Activated gamma-delta T cell treated with Interleukin-2 at 50 U/mL for 16 hours (primary cell): Measurements from ENCODE around the gene PTER.

ENCODE experiments used
- DNase-seq: peaks from one replicate; pipeline ENCODE4 v3.0.0-alpha.2; 2020

PTER gene

DNA sequence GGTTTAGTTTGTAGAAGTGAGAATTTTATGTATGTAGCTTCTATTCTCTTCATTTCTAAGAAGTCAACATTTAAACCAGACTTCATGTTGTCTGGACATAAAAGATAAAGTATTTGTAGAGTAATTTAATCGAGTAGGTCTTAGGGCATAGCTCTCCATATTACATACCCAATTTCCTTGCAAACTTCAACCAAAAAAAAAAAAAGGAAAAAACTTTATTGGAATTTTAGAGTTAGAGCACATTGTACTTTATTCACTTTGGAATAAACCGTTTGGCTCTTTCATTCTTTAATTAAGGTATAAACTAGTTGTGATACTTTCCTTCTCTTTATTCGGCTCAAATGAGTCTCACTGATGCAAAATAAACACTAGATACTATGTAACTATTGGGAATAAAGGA, 36.0 kb downstream of the PTER start:
- no peak for DNase-seq

DNA sequence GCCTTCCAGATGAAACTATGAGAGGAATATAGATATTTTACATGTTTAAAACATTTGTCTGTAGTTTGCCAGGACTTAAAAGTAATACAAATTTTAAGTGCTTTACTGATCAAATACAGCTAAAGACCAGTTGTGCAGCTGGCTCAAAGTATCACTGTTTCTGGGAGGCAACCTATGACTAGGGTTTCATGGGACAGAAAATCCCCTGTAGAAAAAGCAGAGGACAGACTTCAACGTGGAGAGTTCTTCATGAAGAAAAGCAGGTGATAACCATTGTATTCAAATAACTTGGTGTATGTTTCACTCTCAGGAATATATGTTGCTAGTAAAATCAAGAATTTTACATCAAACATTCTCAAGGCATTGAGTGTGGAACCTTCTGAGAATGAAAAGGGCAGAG, 40.9 kb downstream of the PTER start:
- DNase-seq: no peak

GRCh38 chr10:16478801-16479200, 42.0 kb downstream of the PTER start:
- DNase-seq: no peak

DNA sequence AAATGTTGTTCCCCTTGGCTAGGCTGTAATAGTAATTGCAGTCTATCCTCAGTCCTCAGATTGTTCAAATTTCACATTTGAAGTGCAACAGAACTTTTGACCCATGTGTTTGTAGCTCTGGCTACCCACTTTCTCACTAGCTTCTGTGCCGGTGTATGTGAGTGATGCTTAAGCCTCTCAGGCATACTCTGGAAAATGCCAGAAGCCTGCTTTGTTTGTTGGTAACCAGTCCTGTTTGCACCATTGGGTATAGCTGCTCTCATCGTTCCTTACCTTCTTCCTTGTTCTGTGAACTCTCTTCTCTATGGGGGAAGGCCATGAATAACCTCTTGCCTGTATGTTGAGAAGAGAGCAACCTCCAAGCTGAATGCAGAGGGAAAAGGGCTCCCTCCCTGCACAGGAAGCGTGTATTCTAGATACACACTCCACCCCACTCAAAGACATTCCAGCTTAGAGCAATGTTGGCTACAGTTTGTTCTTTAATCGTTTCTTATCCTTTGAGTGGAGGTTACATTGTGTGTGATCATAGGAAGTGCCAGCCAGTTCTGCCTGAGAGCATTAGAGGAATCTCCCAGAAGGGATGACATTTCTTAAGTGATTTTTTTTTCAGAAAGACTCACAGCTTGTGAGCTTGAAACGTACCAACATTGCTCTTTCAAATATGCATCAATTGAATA, 44.4 kb downstream of the PTER start:
- no peak for DNase-seq

DNA sequence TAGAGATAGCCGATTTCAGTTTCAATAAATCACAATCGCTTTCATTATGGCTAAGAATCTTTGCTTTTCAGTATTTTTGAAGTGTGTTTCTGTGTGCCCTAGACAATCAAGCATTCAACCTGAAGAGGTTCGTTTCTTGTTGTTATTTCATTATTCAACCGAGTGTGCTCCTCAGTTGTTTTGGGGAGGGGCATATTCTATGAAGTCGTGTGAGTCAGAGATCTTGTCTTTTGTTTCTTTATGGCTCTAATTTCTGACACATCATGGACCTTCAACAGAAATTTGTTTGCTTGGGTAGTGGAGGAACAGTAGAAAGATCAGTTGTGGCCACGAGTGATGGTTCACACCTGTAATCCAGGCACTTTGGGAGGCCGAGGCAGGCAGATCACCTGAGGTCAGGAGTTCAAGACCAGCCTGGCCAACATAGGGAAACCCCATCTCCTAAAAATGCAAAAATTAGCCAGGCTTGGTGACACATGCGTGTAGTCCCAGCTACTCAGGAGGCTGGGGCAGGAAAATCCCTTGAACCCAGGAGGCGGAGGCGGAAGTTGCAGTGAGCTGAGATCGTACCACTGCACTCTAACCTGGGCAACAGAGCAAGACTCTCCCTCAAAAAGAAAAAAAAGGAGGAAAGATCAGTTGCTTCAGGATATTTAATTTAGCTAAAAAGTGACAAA, 46.6 kb downstream of the PTER start:
- no peak for DNase-seq

DNA sequence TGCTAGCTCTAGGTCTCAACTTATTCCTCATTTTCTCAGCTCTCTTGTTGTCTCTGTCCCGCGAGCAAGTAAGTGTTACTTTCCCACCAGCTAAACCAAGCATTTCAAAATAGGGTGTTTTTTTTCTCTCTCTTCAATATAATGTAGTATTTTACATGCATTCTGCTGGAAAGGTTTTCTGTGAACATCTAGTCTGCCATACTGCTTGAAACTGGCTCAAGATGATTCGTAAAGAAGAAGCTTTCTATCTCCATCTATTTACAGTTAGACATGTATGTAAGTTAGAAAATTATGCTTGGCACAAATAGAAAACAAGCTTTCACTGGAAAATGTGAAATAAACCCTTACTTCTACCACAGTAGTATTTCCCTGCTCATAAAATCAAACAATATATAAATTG, 53.7 kb downstream of the PTER start:
- DNase-seq: no peak

DNA sequence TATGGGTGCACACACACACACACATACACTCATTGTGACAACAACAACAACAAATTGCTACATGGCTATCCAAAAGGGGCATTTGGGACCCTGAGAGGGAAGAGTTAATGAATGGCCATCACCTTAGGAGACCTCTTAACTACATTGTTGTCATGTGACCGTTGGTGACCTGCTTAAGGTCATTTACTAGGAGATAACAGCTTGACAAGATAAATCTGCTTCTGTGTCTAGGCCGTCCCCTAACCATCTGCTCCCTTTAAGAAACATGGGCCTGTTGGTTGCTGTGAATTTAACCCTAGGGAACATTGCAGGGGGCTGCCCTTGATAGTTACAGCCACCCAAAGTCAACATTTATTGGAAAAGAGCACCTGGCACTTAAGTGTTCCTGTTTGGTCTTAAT, 55.1 kb downstream of the PTER start:
- no peak for DNase-seq

GRCh38 chr10:16493884-16494536, 57.2 kb downstream of the PTER start:
- DNase-seq: no peak

DNA sequence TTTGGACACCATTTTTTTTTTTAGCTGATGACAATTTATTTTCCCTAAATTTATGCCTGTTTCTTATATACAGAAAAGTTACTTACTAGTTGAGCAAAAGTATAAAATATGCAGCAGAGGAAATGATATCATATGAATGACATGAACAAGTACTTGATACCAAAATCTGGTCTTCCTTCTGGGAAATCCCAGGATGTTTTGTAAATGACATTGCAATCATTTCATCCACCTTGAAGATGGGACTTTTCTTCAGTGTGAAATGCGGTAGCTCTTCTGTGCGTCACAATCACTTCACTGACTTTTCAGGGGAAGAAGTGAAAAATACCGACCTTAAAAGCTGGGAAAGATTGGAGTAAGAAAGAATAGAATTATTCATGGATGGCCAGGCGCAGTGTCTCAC, 61.1 kb downstream of the PTER start:
- DNase-seq: no peak

DNA sequence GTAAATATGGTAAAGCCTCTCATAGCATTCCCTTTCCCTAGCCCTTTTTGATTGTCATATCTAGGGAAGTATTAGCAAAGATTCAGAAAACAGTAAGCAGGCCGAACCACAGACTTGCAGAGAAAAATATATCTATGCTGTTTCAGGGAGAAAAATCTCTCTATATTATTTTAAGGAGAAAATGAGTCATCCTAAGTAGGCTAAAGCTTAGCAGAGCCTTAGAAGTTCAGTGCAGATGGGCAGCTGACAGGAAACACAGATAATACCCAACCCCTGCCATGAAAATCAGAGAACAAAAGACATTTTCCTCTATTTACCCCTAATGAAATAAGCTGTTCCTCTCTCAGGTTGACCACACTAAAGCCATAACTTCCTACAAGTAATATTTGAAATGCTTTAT, 68.4 kb downstream of the PTER start:
- DNase-seq: no peak

DNA sequence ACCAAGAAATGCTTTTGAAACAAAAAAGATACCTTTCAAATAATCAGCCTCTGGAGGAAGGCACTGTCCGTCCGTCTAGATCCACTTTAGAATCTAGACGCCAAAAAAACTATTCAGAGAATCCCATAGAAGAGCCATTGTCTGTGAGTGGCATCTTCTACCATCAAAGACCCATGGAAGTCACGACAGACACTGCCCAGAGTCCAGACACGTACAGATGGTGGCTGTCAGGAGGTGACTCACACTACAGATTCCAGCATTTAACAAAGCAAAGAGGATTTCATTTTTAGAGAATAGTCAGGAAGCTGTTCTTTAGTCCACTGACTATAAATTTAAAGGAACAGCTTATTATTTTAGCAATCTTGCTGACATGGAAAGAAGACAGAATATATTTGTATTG, 73.2 kb downstream of the PTER start:
- no peak for DNase-seq

DNA sequence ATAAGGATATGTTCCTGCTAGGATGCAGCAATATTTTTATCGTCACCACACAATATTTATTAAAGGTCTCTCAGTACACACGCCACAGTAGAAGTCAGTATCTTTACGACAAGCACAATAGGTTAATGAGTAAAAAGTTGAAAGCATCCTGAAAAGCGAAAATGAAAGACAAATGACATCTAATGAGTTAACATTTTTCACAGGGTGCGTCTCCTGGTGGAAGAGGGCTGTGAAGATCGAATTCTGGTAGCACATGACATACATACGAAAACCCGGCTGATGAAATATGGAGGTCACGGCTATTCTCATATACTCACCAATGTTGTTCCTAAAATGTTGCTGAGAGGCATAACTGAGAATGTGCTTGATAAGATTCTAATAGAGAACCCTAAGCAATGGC, 74.0 kb downstream of the PTER start:
- no peak for DNase-seq

GRCh38 chr10:16518822-16519221, 82.0 kb downstream of the PTER start:
- DNase-seq: no peak

GRCh38 chr10:16519250-16519907, 82.6 kb downstream of the PTER start:
- no peak for DNase-seq

GRCh38 chr10:16519908-16520861, 83.4 kb downstream of the PTER start:
- no peak for DNase-seq

GRCh38 chr10:16520900-16521299, 84.1 kb downstream of the PTER start:
- peak; percentile 5 for DNase-seq

GRCh38 chr10:16521311-16522016, 84.7 kb downstream of the PTER start, which contains the start of gene C1QL3:
C1QL3 (minus strand) TSS chr10:16521879; CDS start chr10:16521065, 814 bp downstream.
- DNase-seq: no peak

DNA sequence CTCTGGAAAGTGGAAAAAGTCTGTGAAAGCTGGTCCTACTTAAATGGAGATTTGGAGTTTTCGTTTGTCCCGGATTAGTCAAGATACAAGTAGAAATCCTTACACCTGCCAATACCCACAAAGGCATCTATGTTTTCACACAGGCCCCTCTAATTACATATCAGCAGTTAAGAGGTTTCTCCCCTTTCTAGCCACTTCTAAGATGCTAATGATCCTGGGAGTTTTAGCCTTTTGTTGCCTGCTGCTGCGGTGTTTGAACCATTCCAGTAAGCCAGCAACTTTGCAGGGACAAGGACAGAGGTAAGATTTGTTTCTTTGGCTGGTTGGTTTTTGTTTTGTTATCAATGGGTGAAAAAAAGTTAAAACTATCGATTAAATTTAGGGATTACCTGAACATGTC, 90.6 kb downstream of the PTER start:
- DNase-seq: no peak

- no peak for DNase-seq
Measured at GRCh38 chr10:16529853-16530252, 93.0 kb downstream of the PTER start.

DNA sequence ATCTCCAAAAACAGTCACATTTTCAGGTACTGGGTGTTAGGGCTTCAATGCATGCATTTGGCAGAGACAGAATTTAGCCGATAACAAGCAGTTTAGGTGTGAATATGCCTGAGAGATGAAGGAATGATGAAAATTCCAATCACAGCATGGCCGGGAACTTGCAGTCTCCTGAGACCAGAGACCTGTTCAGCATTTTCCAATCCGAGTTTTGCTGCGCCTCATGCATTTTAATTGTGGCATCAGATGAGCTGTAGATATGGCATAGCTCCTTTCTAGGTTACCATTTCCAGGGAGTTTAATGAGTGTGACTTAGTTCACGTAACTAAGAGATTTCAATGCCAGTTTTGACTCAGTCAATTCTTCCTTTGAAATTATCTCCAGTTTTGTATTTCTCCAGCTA, 99.3 kb downstream of the PTER start:
- no peak for DNase-seq

DNA sequence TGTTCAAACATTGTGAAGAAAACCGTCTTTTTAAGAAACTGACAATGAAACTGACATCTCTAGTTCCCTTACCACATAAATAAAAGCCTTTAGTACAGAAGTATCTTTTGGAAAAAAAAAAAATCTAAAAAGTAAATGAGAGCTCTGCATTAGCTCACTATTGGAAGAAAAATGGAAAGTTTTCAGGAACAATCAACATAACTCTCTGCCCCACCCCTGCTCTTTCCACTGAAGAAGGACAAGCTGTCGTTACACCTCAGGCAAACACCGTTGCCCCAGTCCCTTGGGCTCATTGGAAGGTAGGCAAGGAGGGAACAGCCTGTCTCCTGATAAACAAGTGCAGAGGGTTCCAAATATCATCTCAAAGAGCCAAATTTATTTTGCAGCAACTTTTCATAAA, 107.3 kb downstream of the PTER start:
- DNase-seq: no peak

GRCh38 chr10:16544591-16544990, 107.8 kb downstream of the PTER start:
- DNase-seq: no peak
